NCI-H460 (cell line): ENCODE results near the gene FAM76B. TPM values are rescaled to one million over a fixed set of nuclear protein-coding genes. Genes with fewer than 3 reads are reported as not detected.

Experiments
- DNase-seq: peaks from one replicate; pipeline ENCODE4 v3.0.0-alpha.2; 2016; ENCODE audit warnings: low read depth; ENCODE audit errors: extremely low read depth
- total RNA-seq: library from RNA; depleted of rRNA; stranded (reverse); fragments of >200 nt; shearing (Covaris generic); gene quantifications from 2 replicates; pipeline ENCODE4 v1.2.3, GENCODE V29; 2014

FAM76B gene
- total RNA-seq, 1 experiment from 2014 or later: 19.6 TPM

DNA sequence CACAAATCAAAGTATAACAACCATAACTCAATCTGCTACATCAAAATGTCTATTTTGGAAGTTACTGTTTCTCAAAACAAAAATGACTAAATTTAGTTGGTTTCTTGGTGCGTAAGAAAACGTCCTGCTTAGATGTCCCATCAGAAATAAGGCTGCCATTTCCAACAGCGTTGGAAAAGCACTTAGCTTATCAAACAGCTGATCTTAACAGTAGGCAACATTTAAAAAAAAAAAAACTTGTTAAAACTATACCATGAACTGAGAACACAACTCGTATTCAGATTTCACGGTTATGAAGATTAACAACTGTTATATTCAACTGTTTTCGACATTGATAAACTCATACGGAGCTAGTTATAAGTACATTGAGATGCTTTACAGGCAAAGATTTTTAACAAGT is 3.1 kb upstream of the FAM76B start:
- DNase-seq: no peak

DNA sequence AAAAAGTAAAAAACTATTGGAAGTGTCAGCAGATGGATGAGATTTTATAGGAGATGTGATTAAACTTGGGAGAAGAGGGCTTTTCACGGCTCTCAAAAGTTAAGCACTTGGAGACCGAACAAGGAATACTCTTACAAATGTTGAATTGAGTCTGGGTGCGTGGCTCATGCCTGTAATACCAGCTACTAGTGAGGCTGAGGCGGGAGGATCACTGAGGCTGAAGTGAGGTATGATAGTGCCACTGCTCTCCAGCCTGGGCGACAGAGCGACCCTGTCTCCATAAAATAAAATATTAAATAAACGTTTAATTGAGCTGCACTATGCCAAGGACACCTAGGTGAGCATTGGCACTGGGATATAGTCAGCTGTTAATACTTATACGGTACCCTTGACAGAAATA is 2.6 kb upstream of the FAM76B start:
- no peak for DNase-seq

DNA sequence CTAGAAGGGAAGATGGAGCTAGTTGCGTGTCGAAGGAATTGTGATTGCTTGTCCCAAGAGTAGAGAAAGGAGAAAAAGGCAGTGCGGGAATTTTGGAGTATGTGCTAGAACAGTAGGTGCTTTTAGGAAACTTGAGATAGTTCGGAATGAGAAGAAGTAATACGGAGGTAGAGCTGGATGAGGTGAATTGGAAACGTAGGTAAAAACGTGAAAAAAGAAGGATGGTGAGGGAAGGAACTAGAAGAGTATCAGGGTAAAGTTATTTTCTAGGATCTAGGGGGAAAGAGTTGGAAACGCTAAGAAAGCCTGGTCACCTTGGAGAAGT is 2.1 kb upstream of the FAM76B start:
- DNase-seq: no peak

DNA sequence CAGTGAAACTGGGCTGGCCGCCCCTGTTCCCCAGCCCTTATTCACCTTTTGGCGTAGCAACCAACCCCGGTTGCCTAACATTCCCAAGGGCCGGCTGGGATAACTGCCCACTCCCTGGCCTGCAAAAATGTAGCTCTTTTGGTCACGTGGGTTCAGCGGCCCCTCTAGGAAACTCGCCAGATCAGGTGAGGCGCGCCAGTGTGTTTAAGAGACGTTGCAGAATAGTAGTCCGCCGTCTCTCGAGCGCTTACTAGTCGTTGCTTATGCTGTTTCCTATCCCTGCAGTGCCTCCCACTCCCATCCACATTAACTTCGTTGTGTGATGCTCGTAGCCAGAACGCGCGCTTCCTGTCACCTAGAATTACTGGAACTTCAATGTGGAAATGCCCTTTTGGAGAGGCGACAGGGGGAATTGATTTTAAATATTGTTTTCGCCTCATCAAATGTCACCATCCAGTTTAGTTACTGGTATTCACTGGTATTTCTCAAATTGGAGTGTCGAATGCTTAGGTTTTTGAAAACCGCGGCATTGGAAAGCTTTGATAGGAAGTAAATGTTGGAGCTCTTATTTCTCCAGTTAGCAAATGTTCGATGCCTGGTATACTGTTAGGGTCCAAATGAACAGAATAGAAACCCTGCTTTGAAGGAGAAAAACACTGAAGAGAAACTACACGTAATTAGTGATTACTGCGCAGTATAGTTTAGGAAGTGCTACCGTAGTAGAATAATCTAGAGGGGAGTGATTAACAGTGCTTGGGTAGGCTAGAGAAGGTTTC is 1.5 kb upstream of the FAM76B start:
- DNase-seq: no peak

DNA sequence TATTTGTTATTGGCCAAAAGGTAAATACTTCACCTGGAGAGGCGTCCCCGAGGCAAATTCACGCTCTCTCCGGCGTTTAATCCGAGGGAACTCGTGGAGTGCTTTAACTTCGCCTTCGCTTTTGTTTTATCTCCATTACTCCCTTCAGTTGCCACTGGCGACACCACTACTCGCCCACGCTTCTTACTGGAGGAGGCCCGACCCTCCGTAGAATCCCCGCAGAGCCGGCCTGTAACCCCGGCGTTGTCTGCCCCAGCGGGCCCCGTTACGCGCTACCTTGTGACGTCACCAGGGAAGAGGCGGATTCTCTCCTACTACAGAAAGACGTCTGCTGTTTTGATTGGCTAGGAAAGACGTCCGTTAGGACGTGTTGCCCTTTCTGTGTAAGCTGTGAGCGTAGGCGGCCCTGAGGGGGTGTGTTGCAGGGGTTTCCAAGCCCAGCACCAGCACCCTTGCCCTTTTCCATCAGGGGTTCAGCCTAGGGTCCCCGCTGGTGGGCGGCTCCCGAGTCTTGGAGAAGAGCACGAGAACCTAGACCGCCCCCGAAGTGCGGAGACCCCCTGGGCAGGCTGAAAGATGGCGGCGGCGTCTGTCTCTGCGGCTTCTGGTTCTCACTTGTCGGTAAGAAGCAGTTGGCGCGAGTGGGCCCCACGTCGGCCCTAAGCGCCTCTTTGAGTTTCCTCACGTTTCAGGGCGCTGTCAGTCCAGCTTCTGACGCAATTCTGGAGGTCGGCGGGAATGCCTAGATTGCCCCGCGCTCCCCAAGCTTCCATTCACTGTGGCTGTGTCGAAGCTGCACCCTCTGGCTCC is 746 bp upstream of the FAM76B start, which contains the start of gene CEP57:
Gene CEP57, plus strand, starts transcription at position 376 of the 810 bp plus-strand sequence. Its CDS starts 201 bp downstream, at position 577.
- peak; percentile 97 for DNase-seq

DNA sequence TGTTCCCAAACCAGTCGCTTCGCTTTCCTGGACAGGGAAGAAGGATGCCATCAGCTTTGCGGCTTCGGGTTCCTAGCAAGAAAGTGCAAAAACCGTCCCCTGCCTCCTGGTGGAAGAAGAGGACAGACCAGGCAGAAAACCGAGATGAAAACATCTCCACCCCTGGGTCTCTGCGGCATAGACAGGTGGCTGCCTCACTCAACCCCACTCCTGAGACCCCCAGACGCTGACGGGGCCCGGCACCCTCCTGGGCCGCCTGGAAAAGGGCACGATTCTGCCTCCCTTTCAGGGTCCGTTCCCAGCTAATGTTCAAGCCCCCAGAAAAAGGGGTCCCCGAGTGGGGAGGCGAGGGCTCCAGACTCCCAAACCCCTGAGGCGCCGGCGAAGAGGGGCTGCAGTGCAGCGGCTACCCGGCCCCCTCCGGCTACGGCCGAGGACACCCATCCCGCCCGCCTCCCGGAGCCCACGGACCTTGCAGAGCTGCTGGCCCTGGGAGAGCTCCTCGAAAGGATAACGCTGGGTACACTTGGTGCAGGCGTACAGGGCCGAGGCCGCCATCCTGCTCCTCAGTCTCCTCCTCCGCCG is 569 bp downstream of the FAM76B start:
- DNase-seq: no peak

DNA sequence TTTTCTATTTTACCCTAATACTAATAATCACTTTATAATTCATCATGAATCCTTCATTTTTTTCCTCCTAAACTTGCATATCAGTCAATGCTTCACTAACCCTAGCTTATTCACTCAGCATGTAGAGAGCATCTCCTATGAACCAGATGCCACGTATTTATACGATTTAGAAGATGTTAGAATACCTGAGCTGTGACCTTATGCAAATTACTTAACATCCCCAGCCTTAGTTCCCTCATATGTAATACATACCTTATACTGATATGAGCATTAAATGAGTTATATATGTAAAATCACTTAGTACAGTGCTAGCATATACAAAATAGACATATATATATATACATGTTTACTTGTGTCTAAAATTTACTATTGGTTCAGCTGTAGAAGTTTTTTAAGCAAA is 9.0 kb downstream of the FAM76B start:
- DNase-seq: no peak

DNA sequence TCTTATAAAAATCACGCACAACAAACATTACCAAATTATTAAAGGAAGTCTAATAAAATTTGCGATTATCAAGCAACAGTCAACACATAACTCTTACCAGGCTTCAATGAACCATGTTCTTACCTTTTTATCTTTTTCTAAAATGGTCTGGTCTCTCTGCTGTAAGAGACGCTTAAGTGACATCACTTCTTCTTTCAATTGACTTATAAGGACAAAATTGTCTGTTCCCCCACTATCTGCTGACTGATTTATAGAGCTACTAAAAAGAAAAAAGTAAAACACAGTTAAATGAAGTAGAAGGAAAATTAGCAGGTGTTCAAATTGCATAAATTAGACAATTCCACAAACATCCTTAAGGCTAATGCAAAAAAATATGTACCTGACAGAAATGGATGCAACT is 10.9 kb downstream of the FAM76B start:
- no peak for DNase-seq

DNA sequence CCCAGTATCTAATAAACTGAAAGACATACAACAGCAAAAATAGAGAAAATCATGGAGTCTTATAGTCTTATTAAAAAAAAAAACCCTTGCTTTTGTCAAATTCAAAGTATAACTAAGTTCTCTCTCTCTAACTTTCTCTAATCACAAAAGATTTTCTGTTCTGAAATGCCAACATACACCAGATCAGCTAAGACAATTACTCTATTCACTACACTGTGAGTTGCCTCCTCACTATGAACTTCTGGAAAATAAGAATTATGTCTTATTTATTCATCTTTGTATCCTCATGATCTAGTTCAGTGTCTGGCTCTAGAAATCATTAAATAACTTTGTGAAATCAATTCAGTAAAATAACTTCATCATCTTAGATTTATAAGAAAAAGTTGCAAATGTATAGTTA is 12.7 kb downstream of the FAM76B start:
- DNase-seq: no peak

DNA sequence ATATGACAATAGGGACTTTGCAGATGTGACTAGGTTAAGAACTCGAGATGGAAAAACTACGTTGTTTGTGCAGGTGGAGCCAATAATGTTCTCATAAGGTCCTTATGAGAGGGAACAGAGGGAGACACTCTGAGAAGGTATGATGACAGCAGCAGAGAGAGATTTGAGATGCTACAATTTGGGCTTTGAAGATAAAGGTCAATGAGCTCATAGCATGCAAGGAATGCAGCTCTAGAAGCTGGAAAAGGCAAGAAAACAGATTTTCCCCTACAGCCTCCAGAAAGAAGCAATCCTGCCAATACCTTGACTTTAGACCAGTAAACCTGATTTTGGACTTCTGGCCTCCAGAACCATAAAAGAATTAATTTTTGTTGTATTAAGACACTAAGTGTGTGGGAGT is 21.1 kb downstream of the FAM76B start:
- no peak for DNase-seq

DNA sequence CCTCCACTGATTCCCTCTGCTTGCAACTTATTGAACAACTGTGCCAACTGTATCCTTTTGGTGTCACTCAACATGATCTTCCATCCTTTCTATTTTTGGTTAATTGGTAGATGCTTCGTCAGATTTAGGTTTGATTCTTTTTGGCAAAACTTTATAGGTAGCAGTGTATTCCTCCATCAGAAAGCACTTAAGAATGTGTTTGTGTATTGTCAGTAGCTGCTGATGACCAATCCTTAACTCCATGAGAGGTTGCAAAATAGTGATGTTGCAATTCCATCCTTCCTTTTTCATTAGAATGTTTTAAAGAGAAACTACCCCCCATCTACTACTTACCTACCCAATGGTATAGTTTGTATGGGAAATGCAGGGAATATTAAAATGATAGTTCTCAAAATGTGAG is 22.1 kb downstream of the FAM76B start:
- DNase-seq: no peak

DNA sequence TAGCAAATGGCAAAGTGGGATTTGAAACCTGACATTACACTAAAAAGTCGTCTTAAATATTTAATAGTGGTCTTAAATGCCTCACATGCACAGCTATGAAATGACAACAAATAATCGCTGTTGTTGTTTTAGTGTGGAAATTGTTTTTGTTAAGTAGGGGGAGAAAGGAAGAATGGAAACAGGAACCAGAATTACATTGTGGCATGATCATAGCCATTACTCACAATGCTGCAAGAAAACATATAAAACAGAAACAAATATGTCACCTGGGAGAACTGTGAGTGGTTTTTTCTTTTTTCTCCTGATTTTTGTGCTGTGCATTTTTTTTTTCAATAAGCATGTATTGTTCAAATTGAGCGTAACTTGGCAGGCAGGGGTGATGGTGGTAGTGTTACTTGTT is 22.9 kb downstream of the FAM76B start:
- no peak for DNase-seq

DNA sequence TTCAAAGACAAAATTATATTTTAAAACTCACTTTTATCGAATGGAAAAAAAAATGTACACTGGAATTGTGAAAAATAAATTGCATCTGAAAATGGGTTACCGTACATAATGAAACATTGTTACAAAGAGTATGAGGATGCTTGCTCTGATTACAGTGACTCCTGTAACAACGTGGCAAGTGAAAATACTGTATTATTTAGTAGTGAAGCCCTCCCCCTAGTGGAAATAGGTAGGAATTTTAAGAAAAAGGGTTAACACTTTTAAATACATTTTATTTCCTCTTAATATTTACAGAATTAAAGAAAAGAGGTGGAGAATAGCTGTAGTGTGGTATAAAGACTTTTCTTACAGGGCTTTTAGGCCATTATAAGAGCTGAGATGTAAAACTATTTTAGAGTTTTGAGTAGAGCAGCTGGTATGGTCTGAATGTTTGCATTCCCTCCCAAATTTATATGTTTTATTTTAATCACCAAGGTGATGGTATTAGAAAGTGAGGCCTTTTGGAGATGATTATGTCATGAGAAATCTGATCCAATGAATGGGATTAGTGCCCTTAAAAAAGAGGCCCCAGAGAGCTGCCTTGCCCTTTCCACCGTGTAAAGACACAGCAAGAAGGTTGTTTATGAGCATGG is 25.2 kb downstream of the FAM76B start:
- DNase-seq: peak; percentile 58

DNA sequence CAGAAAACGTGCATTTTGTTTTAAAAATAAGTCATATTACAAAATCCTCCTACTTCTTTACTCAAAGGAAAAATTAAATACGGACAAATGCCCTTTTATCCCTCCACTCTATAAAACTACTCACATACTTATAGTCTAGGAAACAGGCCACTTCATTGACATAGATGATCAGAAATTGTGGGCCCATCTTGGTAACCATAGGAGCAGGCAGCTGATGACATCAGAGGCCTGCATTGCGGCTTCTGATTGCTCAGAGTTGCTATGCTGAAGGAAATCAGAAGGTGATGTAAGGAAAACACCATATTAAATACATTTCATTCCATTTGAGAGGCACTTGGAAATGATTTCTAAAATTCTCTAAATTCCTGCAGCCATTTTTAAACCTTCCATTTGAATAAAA is 27.0 kb downstream of the FAM76B start:
- no peak for DNase-seq

DNA sequence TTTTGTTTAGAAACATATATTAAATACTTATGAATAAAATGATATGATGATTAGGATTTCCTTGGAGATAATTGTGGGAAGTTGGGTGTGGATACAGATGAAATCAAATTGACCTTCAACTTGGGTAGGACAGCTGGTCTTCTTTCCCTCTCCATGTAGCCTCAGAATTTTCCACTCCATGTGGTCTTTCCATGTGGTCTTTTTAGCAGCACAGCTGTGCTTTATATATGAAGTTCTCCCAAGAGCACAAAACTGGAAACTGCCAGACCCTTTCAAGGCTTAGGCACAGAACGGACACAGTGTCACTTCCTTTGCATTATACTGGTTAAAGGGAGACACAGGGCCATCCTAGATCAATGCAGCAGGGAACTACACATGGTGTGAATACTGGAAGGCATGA is 28.6 kb downstream of the FAM76B start:
- DNase-seq: no peak

DNA sequence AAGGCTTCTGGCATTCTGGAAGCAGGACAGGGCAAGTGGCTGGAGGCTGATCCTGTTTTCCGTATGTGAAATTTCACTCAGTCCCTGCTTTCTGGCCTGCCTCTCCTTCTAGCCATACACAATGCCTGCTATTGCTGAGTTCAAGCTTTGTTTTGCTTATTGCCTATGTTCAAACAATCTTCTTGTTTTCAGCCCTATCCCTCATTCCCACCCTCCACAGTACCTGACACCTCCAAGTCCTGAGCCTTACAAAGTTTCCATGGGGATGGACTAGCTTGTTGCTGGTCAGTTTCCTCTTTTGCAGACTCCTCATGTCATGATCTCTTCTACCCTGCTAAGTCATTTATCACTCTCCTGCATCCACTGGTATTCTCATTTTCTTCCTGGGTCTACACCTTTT is 38.1 kb downstream of the FAM76B start:
- DNase-seq: no peak

DNA sequence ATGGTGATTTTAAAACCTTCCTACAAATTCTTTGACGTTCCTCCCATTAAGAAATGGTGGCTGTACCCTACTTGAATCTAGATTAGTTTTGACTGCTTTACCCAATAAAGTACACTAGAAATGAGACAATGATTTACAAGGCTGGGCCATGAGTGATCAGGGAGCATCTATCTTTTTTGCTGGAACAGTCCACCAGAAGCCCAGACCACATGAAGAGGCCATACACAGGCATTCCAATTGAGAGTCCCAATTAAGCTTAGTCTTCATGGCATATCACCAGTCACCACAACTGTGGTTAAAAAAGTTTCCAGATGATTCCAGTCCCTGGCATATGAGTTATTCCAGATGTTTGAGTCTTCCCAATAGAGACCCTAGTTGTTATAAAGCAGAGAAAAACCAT is 39.5 kb downstream of the FAM76B start:
- no peak for DNase-seq

DNA sequence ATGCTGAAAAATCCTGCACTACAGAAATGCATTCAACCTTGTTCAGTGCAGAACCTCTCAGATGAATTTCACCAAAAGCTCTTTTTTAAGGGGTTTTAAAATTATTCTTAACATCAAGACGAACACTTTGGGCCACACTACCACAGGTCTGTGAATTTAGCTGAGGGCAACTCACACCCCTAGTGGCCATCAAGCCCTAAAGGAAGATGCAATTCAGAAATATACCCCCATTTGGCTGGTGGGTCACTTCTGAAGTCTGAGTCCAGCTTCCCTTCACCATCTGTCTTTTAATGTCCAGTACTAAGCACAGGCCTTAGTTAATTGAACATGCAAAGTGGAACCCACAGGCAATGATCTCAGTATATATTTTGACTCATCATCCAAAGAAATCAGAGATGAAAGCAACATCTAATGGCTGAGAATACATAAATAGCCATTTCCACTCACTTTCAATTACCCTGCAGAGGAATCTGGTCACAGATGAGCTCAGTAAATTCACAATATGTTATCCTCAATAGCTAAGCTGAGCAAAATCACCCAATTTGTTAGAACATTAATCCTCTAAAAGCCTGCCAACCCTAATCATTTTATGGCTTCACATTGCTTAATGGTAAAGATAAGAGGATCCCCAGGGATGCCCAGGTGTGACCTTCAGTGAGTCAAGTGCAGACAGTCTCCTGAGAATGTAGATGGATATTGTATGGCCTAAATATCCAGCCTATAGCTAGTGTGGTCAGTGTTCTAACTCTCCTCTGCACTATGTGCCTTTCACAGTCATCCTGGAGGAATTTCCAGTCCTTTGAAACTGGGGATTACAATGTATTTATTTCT is 50.3 kb downstream of the FAM76B start:
- no peak for DNase-seq

DNA sequence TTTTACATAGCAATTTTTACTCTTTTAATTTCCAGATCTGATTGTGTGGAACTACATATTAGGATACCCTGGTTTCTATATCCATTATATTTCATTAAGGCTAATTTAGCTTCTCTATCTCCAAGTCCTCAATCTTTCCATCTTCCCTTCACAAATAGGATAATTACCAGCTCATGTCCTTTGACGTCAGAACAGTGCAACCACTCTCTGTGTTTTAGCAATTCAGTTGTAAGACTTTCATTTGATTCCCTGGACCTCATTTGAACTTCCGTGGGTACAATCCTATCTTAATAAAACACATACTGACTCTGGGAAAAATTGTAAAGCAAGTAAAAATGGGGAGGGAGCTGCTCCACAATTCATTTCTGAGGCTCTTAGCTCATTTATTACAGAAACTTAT is 52.8 kb downstream of the FAM76B start:
- no peak for DNase-seq

DNA sequence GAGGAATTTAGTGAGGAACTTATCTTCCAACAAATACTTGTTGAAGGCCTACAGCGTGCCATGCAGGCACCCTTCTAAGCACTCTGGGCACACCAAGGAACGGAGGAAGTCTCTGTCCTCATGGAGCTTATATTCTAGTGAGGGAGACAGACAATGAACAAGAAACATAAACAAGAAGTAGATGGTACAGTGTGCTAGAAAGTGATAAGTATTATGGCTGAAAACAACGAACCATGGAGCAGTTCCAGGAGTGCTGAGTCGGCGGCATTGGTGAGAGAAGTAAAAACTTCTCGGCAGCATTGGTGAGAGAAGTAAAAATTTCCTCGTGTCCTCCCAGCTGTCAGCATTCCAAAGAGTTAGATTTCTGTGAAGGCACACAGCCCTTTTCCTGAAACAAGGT is 53.2 kb downstream of the FAM76B start:
- DNase-seq: no peak
